ENCODE data around the gene VRK1. TPM values are rescaled to one million over a fixed set of nuclear protein-coding genes. Genes with fewer than 3 reads are reported as not detected.

The VRK1 gene
- polyA plus RNA-seq, 1 experiment: 8.3 TPM

GRCh38 chr14:96852823-96853422 lies 55.7 kb downstream of the VRK1 start:
- Histone ChIP-seq H3K27me3 (ENCODE audit: control insufficient read depth, insufficient read depth, low read length) (no peaks in the 10 kb centered on the region), H3K4me3 (ENCODE audit: low read depth, low read length) (no peak overlapping the region), H3K27ac (ENCODE audit: low read depth, low read length) (no peak overlapping the region), H3K9me3 (ENCODE audit: control insufficient read depth, insufficient read depth, low read length) (no peaks in the 10 kb centered on the region)
- DNase-seq (ENCODE audit: low read depth, low spot score): peak; percentile 34
- peak; percentile 79 for TF ChIP-seq CTCF (IDR thresholded peaks at IDR 0.05; ENCODE audit: low read depth, low read length)
- POLR2A ChIA-PET: interaction anchor here (0.6 kb wide), 1 partner anchor 350 kb away, joined by 3 read pairs; no protein-coding TSS in a partner anchor
- CTCF ChIA-PET: interaction anchor here (0.5 to 4.5 kb wide), 41 partner anchors 10 to 668 kb away, joined by 3 to 105 read pairs (median 6); partner anchors contain the start of gene VRK1

GRCh38 chr14:96858643-96859042 lies 61.5 kb downstream of the VRK1 start:
- ChIA-PET CTCF (interaction anchor here (0.9 kb wide), 1 partner anchor 50 kb away, joined by 4 read pairs; no protein-coding TSS in a partner anchor), POLR2A (no interaction called here)
- Histone ChIP-seq H3K27ac (ENCODE audit: low read depth, low read length) (no peak overlapping the region), H3K9me3 (ENCODE audit: control insufficient read depth, insufficient read depth, low read length) (no peaks in the 10 kb centered on the region), H3K27me3 (ENCODE audit: control insufficient read depth, insufficient read depth, low read length) (no peaks in the 10 kb centered on the region), H3K4me3 (ENCODE audit: low read depth, low read length) (no peak overlapping the region)
- TF ChIP-seq CTCF (IDR thresholded peaks at IDR 0.05; ENCODE audit: low read depth, low read length): no peak
- no peak for DNase-seq (ENCODE audit: low read depth, low spot score)

- Histone ChIP-seq H3K27ac (ENCODE audit: low read depth, low read length) (no peak overlapping the region), H3K4me3 (ENCODE audit: low read depth, low read length) (no peak overlapping the region), H3K9me3 (ENCODE audit: control insufficient read depth, insufficient read depth, low read length) (no peaks in the 10 kb centered on the region), H3K27me3 (ENCODE audit: control insufficient read depth, insufficient read depth, low read length) (no peaks in the 10 kb centered on the region)
- CTCF ChIA-PET: interaction anchor here (0.6 to 7.8 kb wide), 2 partner anchors 8 to 1301 kb away, joined by 3 to 105 read pairs; no protein-coding TSS in a partner anchor
- TF ChIP-seq CTCF (IDR thresholded peaks at IDR 0.05; ENCODE audit: low read depth, low read length): no peak
- no peak for DNase-seq (ENCODE audit: low read depth, low spot score)
- POLR2A ChIA-PET: no interaction called here
These were observed 64.6 kb downstream of the VRK1 start for GRCh38 chr14:96861568-96862310.

- no peak for TF ChIP-seq CTCF (IDR thresholded peaks at IDR 0.05; ENCODE audit: low read depth, low read length)
- H3K27ac ChIP-seq (ENCODE audit: low read depth, low read length): no peak overlapping the region
- ChIA-PET CTCF (interaction anchor here (0.7 to 7.8 kb wide), 2 partner anchors 10 to 123 kb away, joined by 5 to 105 read pairs; no protein-coding TSS in a partner anchor), POLR2A (no interaction called here)
- no peaks in the 10 kb centered on the region for H3K9me3 ChIP-seq (ENCODE audit: control insufficient read depth, insufficient read depth, low read length)
- no peak overlapping the region for H3K4me3 ChIP-seq (ENCODE audit: low read depth, low read length)
- no peaks in the 10 kb centered on the region for H3K27me3 ChIP-seq (ENCODE audit: control insufficient read depth, insufficient read depth, low read length)
- no peak for DNase-seq (ENCODE audit: low read depth, low spot score)
These were observed 66.3 kb downstream of the VRK1 start for GRCh38 chr14:96863327-96863985.

Data from AG04450 (cell line).